Breast epithelium (tissue), 3 donors: ENCODE data around the gene MAST4.

Source experiments
- POLR2AphosphoS5 ChIP-seq, 3 donors: sonication (generic); formaldehyde crosslinking; IDR thresholded peaks; one replicate each; pipeline ENCODE4 v1.6.1; 2017; ENCODE audit warnings: antibody characterized with exemption in 3 of 3
- TF ChIP-seq, protein P1 (sequence below), 3 donors: fragments of 450-650 bp; IDR thresholded peaks; one replicate each; pipeline ENCODE4 v1.5.1; 2016 to 2017; ENCODE audit warnings: antibody characterized with exemption in 3 of 3, mild to moderate bottlenecking in 3 of 3, moderate library complexity in 3 of 3

DNA sequence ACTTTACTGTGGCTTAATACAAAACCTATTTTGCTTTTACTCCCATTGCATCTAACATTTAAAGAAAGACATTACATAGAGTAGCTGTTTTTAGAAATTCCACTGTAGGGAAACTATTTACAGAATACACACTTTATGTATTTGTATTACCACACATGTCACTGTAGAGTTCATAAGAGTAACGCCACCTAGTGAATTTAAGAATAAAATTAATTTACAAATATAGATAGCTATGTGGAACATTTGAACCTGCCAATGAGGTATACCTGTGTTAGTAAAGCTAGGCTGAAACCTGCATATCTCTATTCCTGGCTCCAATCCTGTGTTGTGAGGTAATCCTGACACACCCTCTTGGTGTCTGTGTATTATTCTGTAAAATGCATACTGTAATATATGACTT lies 234.4 kb downstream of the MAST4 start:
- TF ChIP-seq, protein P1, sequence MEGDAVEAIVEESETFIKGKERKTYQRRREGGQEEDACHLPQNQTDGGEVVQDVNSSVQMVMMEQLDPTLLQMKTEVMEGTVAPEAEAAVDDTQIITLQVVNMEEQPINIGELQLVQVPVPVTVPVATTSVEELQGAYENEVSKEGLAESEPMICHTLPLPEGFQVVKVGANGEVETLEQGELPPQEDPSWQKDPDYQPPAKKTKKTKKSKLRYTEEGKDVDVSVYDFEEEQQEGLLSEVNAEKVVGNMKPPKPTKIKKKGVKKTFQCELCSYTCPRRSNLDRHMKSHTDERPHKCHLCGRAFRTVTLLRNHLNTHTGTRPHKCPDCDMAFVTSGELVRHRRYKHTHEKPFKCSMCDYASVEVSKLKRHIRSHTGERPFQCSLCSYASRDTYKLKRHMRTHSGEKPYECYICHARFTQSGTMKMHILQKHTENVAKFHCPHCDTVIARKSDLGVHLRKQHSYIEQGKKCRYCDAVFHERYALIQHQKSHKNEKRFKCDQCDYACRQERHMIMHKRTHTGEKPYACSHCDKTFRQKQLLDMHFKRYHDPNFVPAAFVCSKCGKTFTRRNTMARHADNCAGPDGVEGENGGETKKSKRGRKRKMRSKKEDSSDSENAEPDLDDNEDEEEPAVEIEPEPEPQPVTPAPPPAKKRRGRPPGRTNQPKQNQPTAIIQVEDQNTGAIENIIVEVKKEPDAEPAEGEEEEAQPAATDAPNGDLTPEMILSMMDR (IDR thresholded peaks at IDR 0.05): no peak
- no peak for TF ChIP-seq POLR2AphosphoS5 (IDR thresholded peaks at IDR 0.05)
